Ovary (tissue), 9 donors: ENCODE measurements around the gene PSTPIP1. TPM values are rescaled to one million over a fixed set of nuclear protein-coding genes. Genes with fewer than 3 reads are reported as not detected.

Experiments used
- DNase-seq, 5 donors: peaks; one replicate each; pipeline ENCODE4 v3.0.0-alpha.2; 2019 to 2020
- H3K27ac ChIP-seq, 2 donors: fragments of 200-600 bp; one replicate each; pipeline versions ENCODE4 v1.5.1 to v1.8.0; 2019 to 2022
- H3K27me3 ChIP-seq: fragments of 200-600 bp; one replicate; pipeline ENCODE4 v1.8.0; 2022
- H3K36me3 ChIP-seq: fragments of 200-600 bp; sonication (generic); one replicate; pipeline ENCODE4 v1.5.1; 2019
- H3K4me1 ChIP-seq: one replicate; pipeline ENCODE4 v1.8.1; 2013; ENCODE audit warnings: mild to moderate bottlenecking, moderate library complexity; ENCODE audit not compliant: insufficient read depth
- H3K4me3 ChIP-seq: fragments of 200-600 bp; sonication (generic); one replicate; pipeline ENCODE4 v1.5.1; 2017
- H3K9me3 ChIP-seq, 2 donors: fragments of 200-600 bp in 1 of 2; sonication (generic) in 1 of 2; one replicate each; pipeline versions ENCODE4 v1.5.1 to v1.8.1; 2013 to 2019; ENCODE audit warnings: mild to moderate bottlenecking in 1 of 2, moderate library complexity in 1 of 2
- CTCF ChIP-seq, 3 donors: fragments of 450-650 bp in 2 of 3; fragments of 200-600 bp in 1 of 3; IDR thresholded peaks; one replicate each; pipeline versions ENCODE4 v1.5.1 to v1.8.0; 2016 to 2022; ENCODE audit warnings: antibody characterized with exemption in 3 of 3, mild to moderate bottlenecking in 1 of 3
- EP300 ChIP-seq: sonication (generic); formaldehyde crosslinking; IDR thresholded peaks from one replicate; pipeline ENCODE4 v1.6.1; 2017; ENCODE audit warnings: antibody characterized with exemption
- POLR2A ChIP-seq: fragments of 450-650 bp; IDR thresholded peaks from one replicate; pipeline ENCODE4 v1.6.1; 2017; ENCODE audit warnings: antibody characterized with exemption, mild to moderate bottlenecking, moderate library complexity
- whole genome bisulfite sequencing, 3 donors: extraction: QIAGEN DNeasy Blood & Tissue Kit in 1 of 3; methylation state at CpG; one replicate each; pipeline versions ENCODE4 v1.1.5 to v1.1.7; 2013 to 2017; 5-methylcytosine and 5-hydroxymethylcytosine counted together
- intact Hi-C, 4 donors: fragments of 100-400 bp; cut with DNase I; formaldehyde crosslinking; loops; one replicate each; pipeline versions ENCODE4 v1.11.0 to v1.15.1; 2022 to 2023
- polyA plus RNA-seq, 2 donors: library from polyadenylated mRNA; stranded (reverse); fragments of 200-250 nt in 1 of 2; fragments of 350-450 nt in 1 of 2; fragmentation: Illumina TruSeq in 1 of 2; extraction: RNeasy Lipid Tissue Mini Kit (QIAGEN cat#74804) in 1 of 2; gene quantifications; one replicate each; pipeline ENCODE4 v1.2.3, GENCODE V29; 2013 to 2014
- total RNA-seq, 7 donors: library from RNA; depleted of rRNA in 2 of 7; stranded (reverse); fragments of >200 nt in 2 of 7; fragmentation: NEBNext Ultra II Directional in 3 of 7; extraction: Animal tissue kit (Norgen Biotek cat#: 25700) in 3 of 7; gene quantifications; one replicate each; pipeline versions ENCODE4 v1.1.0 to v1.2.4, GENCODE V29; 2016 to 2023
- donor health status: DM: no; HTN: no; CAD: no; lungs with moderate emphysema.
- donor health status: DM: no; HTN: no; CAD: no.
- donor health status: Bipolar disorder and iron deficiency.
- donor health status: DM: yes; HTN: yes; CAD: no.
- donor health status: DM: no; HTN: no; CAD: no.
- donor health status: DM: yes; HTN: yes; CAD: no.

PSTPIP1 gene
- total and polyA plus RNA-seq, 9 donors, result 1.4 to 10.9 (median 2.5) TPM

GRCh38 chr15:77048135-77048876 is 53.4 kb downstream of the PSTPIP1 start:
- no peak for DNase-seq
- H3K4me3 ChIP-seq, result no peak overlapping the region
- no peak for TF ChIP-seq POLR2A
- TF ChIP-seq EP300, result no peak
- no peak for TF ChIP-seq CTCF (IDR thresholded peaks at IDR 0.05)
- H3K9me3 ChIP-seq, result no peaks in the 10 kb centered on the region
- intact Hi-C loops, result no loop called here
- no peaks in the 10 kb centered on the region for H3K4me1 ChIP-seq
- H3K36me3 ChIP-seq, result no peaks in the 10 kb centered on the region
- WGBS, 3 donors, result 68 to 84% (median 72%) methylated on average over 1 of the region's 1 CpG
- H3K27me3 ChIP-seq, result no peaks in the 10 kb centered on the region
- no peak overlapping the region for H3K27ac ChIP-seq

GRCh38 chr15:77052556-77052955 is 57.6 kb downstream of the PSTPIP1 start:
- no peak for TF ChIP-seq CTCF (IDR thresholded peaks at IDR 0.05)
- TF ChIP-seq EP300, result no peak
- TF ChIP-seq POLR2A, result no peak
- no peaks in the 10 kb centered on the region for H3K36me3 ChIP-seq
- H3K9me3 ChIP-seq, result no peaks in the 10 kb centered on the region
- peaks cover 3% of the 10 kb centered on the region for H3K4me1 ChIP-seq
- no peak overlapping the region for H3K27ac ChIP-seq
- no peak overlapping the region for H3K4me3 ChIP-seq
- DNase-seq, result no peak
- no peaks in the 10 kb centered on the region for H3K27me3 ChIP-seq
- 53 to 65% (median 64%) methylated on average over 2 of the region's 2 CpGs for WGBS, 3 donors
- intact Hi-C loops, result no loop called here

- TF ChIP-seq EP300 (no peak), CTCF (IDR thresholded peaks at IDR 0.05) (no peak), POLR2A (no peak)
- intact Hi-C loops, result no loop called here
- DNase-seq, result no peak
- H3K4me1 ChIP-seq, result peaks cover 3% of the 10 kb centered on the region
- 91 to 95% (median 94%) methylated on average over 2 of the region's 2 CpGs for WGBS, 3 donors
- no peaks in the 10 kb centered on the region for H3K27me3 ChIP-seq
- no peaks in the 10 kb centered on the region for H3K9me3 ChIP-seq
- H3K36me3 ChIP-seq, result no peaks in the 10 kb centered on the region
- no peak overlapping the region for H3K4me3 ChIP-seq
- H3K27ac ChIP-seq, result no peak overlapping the region
Measured at GRCh38 chr15:77053709-77054108, 58.8 kb downstream of the PSTPIP1 start.

- intact Hi-C loops, result no loop called here
Measured at GRCh38 chr15:77057072-77057471, 62.1 kb downstream of the PSTPIP1 start.

More at GRCh38 chr15:77057072-77057471, 62.1 kb downstream of the PSTPIP1 start:
- no peak overlapping the region for H3K27ac ChIP-seq
- WGBS, 3 donors, result 95 to 100% (median 100%) methylated on average over 1 of the region's 1 CpG
- H3K27me3 ChIP-seq, result no peaks in the 10 kb centered on the region
- TF ChIP-seq CTCF (IDR thresholded peaks at IDR 0.05) (no peak), EP300 (no peak), POLR2A (no peak)
- no peak overlapping the region for H3K4me3 ChIP-seq
- H3K9me3 ChIP-seq, result no peaks in the 10 kb centered on the region
- peaks cover 8% of the 10 kb centered on the region for H3K4me1 ChIP-seq
- no peaks in the 10 kb centered on the region for H3K36me3 ChIP-seq
- DNase-seq, result no peak
